ENCODE data around the gene PLD5. TPM values are rescaled to one million over a fixed set of nuclear protein-coding genes. Genes with fewer than 3 reads are reported as not detected.

Gene PLD5
- total RNA-seq, 1 experiment from 2014 or later, result not detected

DNA sequence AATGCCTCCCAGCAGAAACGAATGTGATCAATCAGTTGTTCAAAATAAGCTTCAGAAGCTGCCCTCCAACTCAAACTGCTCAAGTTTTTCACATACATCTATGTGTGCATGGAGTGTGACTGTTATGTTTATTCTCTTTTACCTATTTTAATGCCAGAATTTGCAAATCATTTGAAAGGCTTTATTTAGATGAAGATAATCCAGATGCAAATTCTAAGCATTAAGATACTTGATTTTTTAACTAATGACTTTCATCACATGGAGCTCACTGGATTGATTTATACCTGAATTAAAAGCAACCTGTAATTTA is 69.5 kb downstream of the PLD5 start:
- ChIA-PET POLR2A (no interaction called here), CTCF (no interaction called here)
- no peak; the same call in 1 of the 2 replicates for ATAC-seq
- no peaks in the 10 kb centered on the region for H3K4me1 ChIP-seq (ENCODE audit: control insufficient read depth, insufficient read depth, low read length)
- no peak for DNase-seq (ENCODE audit: low read depth, low spot score)
- H3K4me3 ChIP-seq (ENCODE audit: low read depth in 2 of 2, low read length in 2 of 2), result no peak overlapping the region
- in situ Hi-C loops (cut with HindIII; ENCODE audit: low pct_unique_long_range_greater_than_20kb, low sequenced_read_pairs), result no loop called here
- H3K36me3 ChIP-seq (ENCODE audit: control insufficient read depth, insufficient read depth, low read length), result no peaks in the 10 kb centered on the region
- intact Hi-C loops (cut with micrococcal nuclease; ENCODE audit: unreplicated experiment), result loop anchor here (10.0 kb wide), 1 partner anchor 430 kb away; no protein-coding TSS in a partner anchor
- no peaks in the 10 kb centered on the region for H3K27me3 ChIP-seq (ENCODE audit: control insufficient read depth, insufficient read depth, low read length)
- H3K9me3 ChIP-seq (ENCODE audit: control insufficient read depth, insufficient read depth, low read depth, low read length), result no peaks in the 10 kb centered on the region
- no peak for TF ChIP-seq TCF7L2 (IDR thresholded peaks at IDR 0.05; ENCODE audit: low read depth, low read length)
- TF ChIP-seq, protein P1, sequence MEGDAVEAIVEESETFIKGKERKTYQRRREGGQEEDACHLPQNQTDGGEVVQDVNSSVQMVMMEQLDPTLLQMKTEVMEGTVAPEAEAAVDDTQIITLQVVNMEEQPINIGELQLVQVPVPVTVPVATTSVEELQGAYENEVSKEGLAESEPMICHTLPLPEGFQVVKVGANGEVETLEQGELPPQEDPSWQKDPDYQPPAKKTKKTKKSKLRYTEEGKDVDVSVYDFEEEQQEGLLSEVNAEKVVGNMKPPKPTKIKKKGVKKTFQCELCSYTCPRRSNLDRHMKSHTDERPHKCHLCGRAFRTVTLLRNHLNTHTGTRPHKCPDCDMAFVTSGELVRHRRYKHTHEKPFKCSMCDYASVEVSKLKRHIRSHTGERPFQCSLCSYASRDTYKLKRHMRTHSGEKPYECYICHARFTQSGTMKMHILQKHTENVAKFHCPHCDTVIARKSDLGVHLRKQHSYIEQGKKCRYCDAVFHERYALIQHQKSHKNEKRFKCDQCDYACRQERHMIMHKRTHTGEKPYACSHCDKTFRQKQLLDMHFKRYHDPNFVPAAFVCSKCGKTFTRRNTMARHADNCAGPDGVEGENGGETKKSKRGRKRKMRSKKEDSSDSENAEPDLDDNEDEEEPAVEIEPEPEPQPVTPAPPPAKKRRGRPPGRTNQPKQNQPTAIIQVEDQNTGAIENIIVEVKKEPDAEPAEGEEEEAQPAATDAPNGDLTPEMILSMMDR (IDR thresholded peaks at IDR 0.05), result peak; percentile 63
- BruUV-seq (replicated peaks), result no TSS peak
- no peak overlapping the region for H3K27ac ChIP-seq (ENCODE audit: low read length)

DNA sequence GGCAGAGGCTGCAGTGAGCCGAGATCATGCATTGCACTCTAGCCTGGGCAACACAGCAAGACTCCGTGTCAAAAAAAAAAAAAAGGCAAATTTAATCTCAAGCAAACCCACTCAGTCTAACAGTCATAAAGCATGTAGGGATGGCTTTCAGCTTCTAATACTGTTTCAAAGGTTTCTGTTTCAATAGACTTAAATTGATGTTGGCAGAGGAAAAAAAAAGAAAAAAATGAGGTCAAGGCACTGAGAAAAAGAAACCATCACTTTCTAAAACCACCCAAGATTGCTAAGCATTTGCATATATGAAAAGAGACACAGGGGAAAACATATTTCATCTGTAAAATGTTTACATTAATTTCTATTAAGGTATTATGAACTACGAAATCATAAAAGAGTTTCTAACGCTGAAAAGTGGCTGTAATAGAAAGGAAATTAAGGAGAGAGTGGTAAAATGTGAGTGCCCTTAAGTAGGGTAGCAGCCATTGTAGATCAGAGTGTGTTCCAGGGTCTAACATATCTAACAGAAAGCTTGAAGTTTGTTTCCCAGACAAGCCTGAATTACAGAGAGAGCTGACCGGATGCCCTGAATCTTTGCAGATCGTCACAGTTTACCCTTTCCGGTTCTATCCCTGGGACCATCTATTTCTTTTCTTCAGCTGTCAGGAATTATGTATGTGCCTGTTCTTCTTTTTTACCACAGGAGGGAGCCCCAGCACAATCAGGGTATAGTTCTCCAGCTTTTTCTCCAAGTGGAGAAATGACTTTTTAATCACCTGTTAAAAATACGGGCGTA is 70.0 kb downstream of the PLD5 start:
- in situ Hi-C loops (cut with HindIII; ENCODE audit: low pct_unique_long_range_greater_than_20kb, low sequenced_read_pairs), result no loop called here
- ATAC-seq (peak; percentile 91), DNase-seq (ENCODE audit: low read depth, low spot score) (peak; percentile 28)
- BruUV-seq (replicated peaks), result no TSS peak
- Histone ChIP-seq H3K4me3 (ENCODE audit: low read depth in 2 of 2, low read length in 2 of 2) (no peak overlapping the region), H3K27ac (ENCODE audit: low read length) (no peak overlapping the region; the same call in 1 of the 2 replicates), H3K9me3 (ENCODE audit: control insufficient read depth, insufficient read depth, low read depth, low read length) (no peaks in the 10 kb centered on the region), H3K4me1 (ENCODE audit: control insufficient read depth, insufficient read depth, low read length) (peaks cover under 1% of the 10 kb centered on the region; the same call in 1 of the 2 replicates), H3K36me3 (ENCODE audit: control insufficient read depth, insufficient read depth, low read length) (no peaks in the 10 kb centered on the region), H3K27me3 (ENCODE audit: control insufficient read depth, insufficient read depth, low read length) (no peaks in the 10 kb centered on the region)
- POLR2A ChIA-PET, result no interaction called here
- TF ChIP-seq, protein P2, sequence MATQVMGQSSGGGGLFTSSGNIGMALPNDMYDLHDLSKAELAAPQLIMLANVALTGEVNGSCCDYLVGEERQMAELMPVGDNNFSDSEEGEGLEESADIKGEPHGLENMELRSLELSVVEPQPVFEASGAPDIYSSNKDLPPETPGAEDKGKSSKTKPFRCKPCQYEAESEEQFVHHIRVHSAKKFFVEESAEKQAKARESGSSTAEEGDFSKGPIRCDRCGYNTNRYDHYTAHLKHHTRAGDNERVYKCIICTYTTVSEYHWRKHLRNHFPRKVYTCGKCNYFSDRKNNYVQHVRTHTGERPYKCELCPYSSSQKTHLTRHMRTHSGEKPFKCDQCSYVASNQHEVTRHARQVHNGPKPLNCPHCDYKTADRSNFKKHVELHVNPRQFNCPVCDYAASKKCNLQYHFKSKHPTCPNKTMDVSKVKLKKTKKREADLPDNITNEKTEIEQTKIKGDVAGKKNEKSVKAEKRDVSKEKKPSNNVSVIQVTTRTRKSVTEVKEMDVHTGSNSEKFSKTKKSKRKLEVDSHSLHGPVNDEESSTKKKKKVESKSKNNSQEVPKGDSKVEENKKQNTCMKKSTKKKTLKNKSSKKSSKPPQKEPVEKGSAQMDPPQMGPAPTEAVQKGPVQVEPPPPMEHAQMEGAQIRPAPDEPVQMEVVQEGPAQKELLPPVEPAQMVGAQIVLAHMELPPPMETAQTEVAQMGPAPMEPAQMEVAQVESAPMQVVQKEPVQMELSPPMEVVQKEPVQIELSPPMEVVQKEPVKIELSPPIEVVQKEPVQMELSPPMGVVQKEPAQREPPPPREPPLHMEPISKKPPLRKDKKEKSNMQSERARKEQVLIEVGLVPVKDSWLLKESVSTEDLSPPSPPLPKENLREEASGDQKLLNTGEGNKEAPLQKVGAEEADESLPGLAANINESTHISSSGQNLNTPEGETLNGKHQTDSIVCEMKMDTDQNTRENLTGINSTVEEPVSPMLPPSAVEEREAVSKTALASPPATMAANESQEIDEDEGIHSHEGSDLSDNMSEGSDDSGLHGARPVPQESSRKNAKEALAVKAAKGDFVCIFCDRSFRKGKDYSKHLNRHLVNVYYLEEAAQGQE (IDR thresholded peaks at IDR 0.05; ENCODE audit: insufficient read depth in 1 of 2, low read depth in 2 of 2, low read length in 1 of 2), result no peak
- no peak for TF ChIP-seq TCF7L2 (IDR thresholded peaks at IDR 0.05; ENCODE audit: low read depth, low read length)
- TF ChIP-seq SIN3A (IDR thresholded peaks at IDR 0.05; ENCODE audit: borderline replicate concordance, insufficient read depth, low read depth, low read length), result no peak
- TF ChIP-seq, protein P1 (IDR thresholded peaks at IDR 0.05), result peak; percentile 85
- TF ChIP-seq POLR2AphosphoS5 (IDR thresholded peaks at IDR 0.05; ENCODE audit: low read depth, low read length), result no peak
- intact Hi-C loops (cut with micrococcal nuclease; ENCODE audit: unreplicated experiment), result loop anchor here (10.0 kb wide), 1 partner anchor 430 kb away; no protein-coding TSS in a partner anchor
- CTCF ChIA-PET, result interaction anchor here (0.6 kb wide), 1 partner anchor 89 kb away, joined by 3 read pairs; no protein-coding TSS in a partner anchor

All from Panc1 (cell line).